ENCODE data around the gene VPS36. TPM values are rescaled to one million over a fixed set of nuclear protein-coding genes. Genes with fewer than 3 reads are reported as not detected.

Gene VPS36
- polyA plus RNA-seq, 2 of the 4 experiments (the other 2 are of a cell fraction) = 12.6 to 23.1 TPM

- Histone ChIP-seq H3K4me1 (peaks cover 16% of the 10 kb centered on the region), H3K4me3 (peak overlapping the region; percentile 81), H3K27ac (peak overlapping the region; percentile 75 to 88), H3K9me3 (no peaks in the 10 kb centered on the region), H3K4me2 (peak overlapping the region; percentile 94)
- TF ChIP-seq FOSL2 (IDR thresholded peaks at IDR 0.05) (no peak), FOSL2 (CRISPR knock-in tag; IDR thresholded peaks at IDR 0.05) (no peak), POLR2A (IDR thresholded peaks at IDR 0.05; ENCODE audit: low read length) (no peak), USF2 (IDR thresholded peaks at IDR 0.05) (no peak), SREBF2 (IDR thresholded peaks at IDR 0.05) (no peak), RAD21 (conservative IDR thresholded peaks at IDR 0.05 in 1 of 2, IDR thresholded peaks at IDR 0.05 in 1 of 2) (no peak), POLR2AphosphoS2 (conservative IDR thresholded peaks at IDR 0.05; ENCODE audit: low read length) (no peak), HEYL (CRISPR knock-in tag; IDR thresholded peaks at IDR 0.05) (no peak), MYC (IDR thresholded peaks at IDR 0.05; ENCODE audit: borderline replicate concordance, low read length) (no peak), HDAC2 (IDR thresholded peaks at IDR 0.05) (no peak)
- DNase-seq (ENCODE audit: low read depth in 1 of 2, low spot score in 1 of 2) (peak in 1 of 2 experiments; percentile 1), ATAC-seq (peak; percentile 44 to 65; a peak in 3 of 6 replicates), FAIRE-seq (no peak)
- ChIA-PET POLR2A (interaction anchor here (1.1 to 1.8 kb wide), 3 partner anchors 9 to 45 kb away, joined by 3 to 7 read pairs (median 5); partner anchors contain the start of gene VPS36), CTCF (interaction anchor here (0.6 to 3.5 kb wide), 2 partner anchors 44 to 994 kb away, joined by 3 to 28 read pairs; partner anchors contain the start of gene VPS36)
- WGBS (ENCODE audit: missing lambda C conversion rate) = 5% methylated on average over 14 of the region's 14 CpGs
These were observed 45.1 kb downstream of the VPS36 start for GRCh38 chr13:52405369-52405766.

DNA sequence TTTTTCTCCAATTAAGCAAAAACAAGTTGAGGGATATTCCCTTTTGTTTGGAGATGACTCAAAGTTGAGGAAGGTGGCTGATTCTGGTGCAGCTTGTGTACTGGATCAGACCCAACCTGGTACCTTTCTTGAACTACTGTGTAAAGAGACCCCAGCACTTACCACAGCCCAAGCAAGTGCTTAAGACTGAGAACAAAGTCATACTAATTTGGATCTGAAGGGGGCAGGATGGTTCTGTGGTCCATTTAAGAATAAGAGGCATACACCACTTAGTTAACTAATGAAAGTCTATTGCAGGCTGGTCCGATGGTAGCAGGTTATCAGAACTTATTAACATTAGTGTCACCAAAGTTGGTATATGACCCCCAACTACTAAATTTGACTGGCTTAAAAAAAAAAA is 50.7 kb downstream of the VPS36 start:
- Histone ChIP-seq H3K27ac (no peak overlapping the region), H3K4me2 (no peak overlapping the region), H3K9me3 (no peaks in the 10 kb centered on the region), H3K4me3 (no peak overlapping the region), H3K4me1 (peaks cover 4% of the 10 kb centered on the region; the same call in 2 of the 3 replicates)
- WGBS (ENCODE audit: missing lambda C conversion rate) = 78% methylated on average over 1 of the region's 1 CpG
- CTCF ChIA-PET = interaction anchor here (0.5 to 1.7 kb wide), 3 partner anchors 17 to 51 kb away, joined by 3 to 5 read pairs (median 4); no protein-coding TSS in a partner anchor
- DNase-seq (ENCODE audit: low read depth in 1 of 2, low spot score in 1 of 2) (peak in 1 of 2 experiments; percentile 46), ATAC-seq (peak in 1 of 2 experiments; percentile 75; a peak in 3 of 6 replicates), FAIRE-seq (no peak)
- TF ChIP-seq FOSB (CRISPR knock-in tag; IDR thresholded peaks at IDR 0.05) (no peak), RAD21 (conservative IDR thresholded peaks at IDR 0.05 in 1 of 2, IDR thresholded peaks at IDR 0.05 in 1 of 2) (peak; percentile 25 to 40; a peak in 3 of 5 replicates), ELK1 (IDR thresholded peaks at IDR 0.05; ENCODE audit: low read depth, low read length) (no peak)
- TF ChIP-seq, protein P1, sequence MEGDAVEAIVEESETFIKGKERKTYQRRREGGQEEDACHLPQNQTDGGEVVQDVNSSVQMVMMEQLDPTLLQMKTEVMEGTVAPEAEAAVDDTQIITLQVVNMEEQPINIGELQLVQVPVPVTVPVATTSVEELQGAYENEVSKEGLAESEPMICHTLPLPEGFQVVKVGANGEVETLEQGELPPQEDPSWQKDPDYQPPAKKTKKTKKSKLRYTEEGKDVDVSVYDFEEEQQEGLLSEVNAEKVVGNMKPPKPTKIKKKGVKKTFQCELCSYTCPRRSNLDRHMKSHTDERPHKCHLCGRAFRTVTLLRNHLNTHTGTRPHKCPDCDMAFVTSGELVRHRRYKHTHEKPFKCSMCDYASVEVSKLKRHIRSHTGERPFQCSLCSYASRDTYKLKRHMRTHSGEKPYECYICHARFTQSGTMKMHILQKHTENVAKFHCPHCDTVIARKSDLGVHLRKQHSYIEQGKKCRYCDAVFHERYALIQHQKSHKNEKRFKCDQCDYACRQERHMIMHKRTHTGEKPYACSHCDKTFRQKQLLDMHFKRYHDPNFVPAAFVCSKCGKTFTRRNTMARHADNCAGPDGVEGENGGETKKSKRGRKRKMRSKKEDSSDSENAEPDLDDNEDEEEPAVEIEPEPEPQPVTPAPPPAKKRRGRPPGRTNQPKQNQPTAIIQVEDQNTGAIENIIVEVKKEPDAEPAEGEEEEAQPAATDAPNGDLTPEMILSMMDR (IDR thresholded peaks at IDR 0.05) = peak; percentile 17; the same call in 1 of the 3 replicates
- POLR2A ChIA-PET = no interaction called here

GRCh38 chr13:52399046-52399445 is 51.4 kb downstream of the VPS36 start:
- POLR2A ChIA-PET = no interaction called here
- ATAC-seq = no peak
- Histone ChIP-seq H3K4me2 (no peak overlapping the region), H3K27ac (no peak overlapping the region), H3K4me1 (no peaks in the 10 kb centered on the region), H3K9me3 (no peaks in the 10 kb centered on the region), H3K4me3 (no peak overlapping the region)
- CTCF ChIA-PET = interaction anchor here (0.5 to 1.7 kb wide), 3 partner anchors 16 to 52 kb away, joined by 3 to 5 read pairs (median 3); no protein-coding TSS in a partner anchor
- WGBS (ENCODE audit: missing lambda C conversion rate) = 52% methylated on average over 2 of the region's 2 CpGs
- FAIRE-seq = no peak
- TF ChIP-seq HOXB5 (CRISPR knock-in tag; IDR thresholded peaks at IDR 0.05) (no peak), PBX3 (IDR thresholded peaks at IDR 0.05) (no peak), CHD4 (IDR thresholded peaks at IDR 0.05; ENCODE audit: borderline replicate concordance) (no peak)
- no peak for DNase-seq (ENCODE audit: low read depth in 1 of 2, low spot score in 1 of 2)

Measured in A549 (cell line).